Loucy (cell line): Measurements from ENCODE around the gene IFNA2.

Experiments used
- H2AFZ ChIP-seq: fragments of 200-600 bp; sonication (generic); 2 replicates; pipeline ENCODE4 v1.6.0; 2016; ENCODE audit warnings: antibody characterized with exemption, mild to moderate bottlenecking, low read length, moderate library complexity
- H3F3A ChIP-seq: fragments of 200-600 bp; 2 replicates; pipeline ENCODE4 v1.6.0; 2016; ENCODE audit warnings: antibody characterized with exemption, low read depth, mild to moderate bottlenecking
- H3K27me3 ChIP-seq: fragments of 200-600 bp; sonication (generic); 2 replicates; pipeline ENCODE4 v1.6.1; 2014; ENCODE audit warnings: low read length, mild to moderate bottlenecking; ENCODE audit not compliant: insufficient read depth, poor library complexity, severe bottlenecking
- H3K36me3 ChIP-seq: fragments of 200-600 bp; sonication (generic); 2 replicates; pipeline ENCODE4 v1.6.1; 2016; ENCODE audit warnings: low read length; ENCODE audit not compliant: insufficient read depth
- H3K4me1 ChIP-seq: fragments of 200-600 bp; sonication (generic); 2 replicates; pipeline ENCODE4 v1.5.1; 2014; ENCODE audit warnings: low read length, mild to moderate bottlenecking; ENCODE audit not compliant: insufficient read depth, poor library complexity, severe bottlenecking
- H3K4me2 ChIP-seq: fragments of 200-600 bp; sonication (generic); 2 replicates; pipeline ENCODE4 v1.6.0; 2014; ENCODE audit warnings: antibody characterized with exemption, low read length, low read depth, mild to moderate bottlenecking; ENCODE audit not compliant: poor library complexity, severe bottlenecking
- H3K4me3 ChIP-seq: fragments of 200-600 bp; sonication (generic); 2 replicates; pipeline ENCODE4 v1.5.1; 2014; ENCODE audit warnings: low read length, mild to moderate bottlenecking, mixed read lengths; ENCODE audit not compliant: poor library complexity, severe bottlenecking
- H3K79me2 ChIP-seq: fragments of 200-600 bp; sonication (generic); 2 replicates; pipeline ENCODE4 v1.6.1; 2014; ENCODE audit warnings: low read length; ENCODE audit not compliant: insufficient read depth
- H3K9ac ChIP-seq: fragments of 200-600 bp; sonication (generic); 2 replicates; pipeline ENCODE4 v1.6.0; 2014; ENCODE audit warnings: mild to moderate bottlenecking, low read depth, low read length, moderate library complexity; ENCODE audit not compliant: poor library complexity, severe bottlenecking
- H3K9me2 ChIP-seq: fragments of 200-600 bp; sonication (generic); replicated peaks from 2 replicates; pipeline ENCODE4 v1.6.1; 2016; ENCODE audit warnings: low read depth, low read length, mixed read lengths
- H3K9me3 ChIP-seq: fragments of 200-600 bp; sonication (generic); 2 replicates; pipeline ENCODE4 v1.6.1; 2014; ENCODE audit warnings: mild to moderate bottlenecking, antibody characterized with exemption, low read length, low read depth; ENCODE audit not compliant: insufficient read depth
- H4K20me1 ChIP-seq: fragments of 200-600 bp; sonication (generic); 2 replicates; pipeline ENCODE4 v1.6.0; 2014; ENCODE audit warnings: antibody characterized with exemption, low read length, mild to moderate bottlenecking; ENCODE audit not compliant: insufficient read depth, poor library complexity, severe bottlenecking
- CTCF ChIP-seq: fragments of 200-600 bp; sonication (generic); conservative IDR thresholded peaks from 2 replicates; pipeline ENCODE4 v1.5.1; 2014; ENCODE audit warnings: mild to moderate bottlenecking, antibody characterized with exemption, low read length
- EZH2phosphoT487 ChIP-seq: fragments of 200-600 bp; IDR thresholded peaks from 2 replicates; pipeline ENCODE4 v1.6.1; 2018; ENCODE audit warnings: antibody characterized with exemption, mild to moderate bottlenecking, moderate library complexity, borderline replicate concordance

IFNA2 gene

GRCh38 chr9:21432672-21433425 lies 47.7 kb upstream of the IFNA2 start:
- H4K20me1 ChIP-seq: no peaks in the 10 kb centered on the region
- TF ChIP-seq EZH2phosphoT487 (no peak), CTCF (no peak)
- no peak overlapping the region for H3K4me2 ChIP-seq
- no peaks in the 10 kb centered on the region for H3K9me2 ChIP-seq
- H3K79me2 ChIP-seq: no peaks in the 10 kb centered on the region
- no peak overlapping the region for H3K4me3 ChIP-seq
- H3K27me3 ChIP-seq: no peaks in the 10 kb centered on the region
- H3F3A ChIP-seq: no peaks in the 10 kb centered on the region
- H3K36me3 ChIP-seq: no peaks in the 10 kb centered on the region
- H2AFZ ChIP-seq: no peak overlapping the region
- H3K4me1 ChIP-seq: no peaks in the 10 kb centered on the region
- no peaks in the 10 kb centered on the region for H3K9me3 ChIP-seq
- H3K9ac ChIP-seq: no peak overlapping the region

- no peak overlapping the region for H3K4me2 ChIP-seq
- no peak overlapping the region for H3K4me3 ChIP-seq
- no peaks in the 10 kb centered on the region for H3K36me3 ChIP-seq
- no peak overlapping the region for H2AFZ ChIP-seq
- no peaks in the 10 kb centered on the region for H3K9me3 ChIP-seq
- H3K79me2 ChIP-seq: no peaks in the 10 kb centered on the region
- H3K9me2 ChIP-seq: no peaks in the 10 kb centered on the region
- H3K4me1 ChIP-seq: no peaks in the 10 kb centered on the region
- H3K9ac ChIP-seq: no peak overlapping the region
- no peaks in the 10 kb centered on the region for H4K20me1 ChIP-seq
- H3F3A ChIP-seq: no peaks in the 10 kb centered on the region
- no peaks in the 10 kb centered on the region for H3K27me3 ChIP-seq
- TF ChIP-seq EZH2phosphoT487 (no peak), CTCF (no peak)
These were observed 44.0 kb upstream of the IFNA2 start for GRCh38 chr9:21429191-21429590.

GRCh38 chr9:21428235-21428634 lies 43.0 kb upstream of the IFNA2 start:
- Histone ChIP-seq H2AFZ (no peak overlapping the region; the same call in 1 of the 2 replicates), H3F3A (no peaks in the 10 kb centered on the region), H3K36me3 (no peaks in the 10 kb centered on the region), H3K4me2 (no peak overlapping the region), H3K4me1 (no peaks in the 10 kb centered on the region), H3K79me2 (no peaks in the 10 kb centered on the region), H4K20me1 (no peaks in the 10 kb centered on the region), H3K9ac (no peak overlapping the region), H3K9me2 (no peaks in the 10 kb centered on the region), H3K27me3 (no peaks in the 10 kb centered on the region), H3K9me3 (no peaks in the 10 kb centered on the region), H3K4me3 (no peak overlapping the region)
- TF ChIP-seq EZH2phosphoT487: no peak
- no peak for TF ChIP-seq CTCF
